HG03025 (cell line): ENCODE measurements around the gene FRAS1.
"Not testable (repeated sequence)": the region's sequence is repeated elsewhere in the genome, so short reads cannot be mapped to it uniquely, and the experiment has no call there.

Source experiments
- ATAC-seq: cut with Tn5 transposase; IDR thresholded peaks from one replicate; pipeline ENCODE4 v1.9.1; 2021; ENCODE audit warnings: mild to moderate bottlenecking, moderate library complexity; ENCODE audit not compliant: unreplicated experiment, low FRiP score

Gene FRAS1

GRCh38 chr4:78156520-78156919 is 99.4 kb downstream of the FRAS1 start:
- no peak for ATAC-seq

- no peak for ATAC-seq
Observed at GRCh38 chr4:78162342-78162741, 105.2 kb downstream of the FRAS1 start.

GRCh38 chr4:78162821-78163220 is 105.7 kb downstream of the FRAS1 start:
- no peak for ATAC-seq

- ATAC-seq: no peak
Observed at GRCh38 chr4:78165758-78166157, 108.6 kb downstream of the FRAS1 start.

- no peak for ATAC-seq
Observed at GRCh38 chr4:78166622-78167021, 109.5 kb downstream of the FRAS1 start.

GRCh38 chr4:78167510-78167909 is 110.4 kb downstream of the FRAS1 start:
- ATAC-seq: no peak

- ATAC-seq: no peak
Observed at GRCh38 chr4:78168029-78168428, 110.9 kb downstream of the FRAS1 start.

- no peak for ATAC-seq
Observed at GRCh38 chr4:78169728-78170127, 112.6 kb downstream of the FRAS1 start.

- no peak for ATAC-seq
Observed at GRCh38 chr4:78171482-78171881, 114.4 kb downstream of the FRAS1 start.

GRCh38 chr4:78174891-78175290 is 117.8 kb downstream of the FRAS1 start:
- ATAC-seq: no peak

- ATAC-seq: no peak
Observed at GRCh38 chr4:78179196-78179595, 122.1 kb downstream of the FRAS1 start.

GRCh38 chr4:78181681-78182234 is 124.6 kb downstream of the FRAS1 start:
- not testable (repeated sequence) for ATAC-seq

GRCh38 chr4:78184584-78184983 is 127.5 kb downstream of the FRAS1 start:
- ATAC-seq: no peak

- no peak for ATAC-seq
Observed at GRCh38 chr4:78185117-78185516, 128.0 kb downstream of the FRAS1 start.

GRCh38 chr4:78186597-78187543 is 129.7 kb downstream of the FRAS1 start:
- no peak for ATAC-seq

- no peak for ATAC-seq
Observed at GRCh38 chr4:78190068-78190467, 132.9 kb downstream of the FRAS1 start.

GRCh38 chr4:78190595-78190994 is 133.5 kb downstream of the FRAS1 start:
- no peak for ATAC-seq

GRCh38 chr4:78197947-78198346 is 140.8 kb downstream of the FRAS1 start:
- no peak for ATAC-seq

GRCh38 chr4:78199984-78200383 is 142.9 kb downstream of the FRAS1 start:
- no peak for ATAC-seq

- ATAC-seq: no peak
Observed at GRCh38 chr4:78200949-78201348, 143.8 kb downstream of the FRAS1 start.

GRCh38 chr4:78204176-78204575 is 147.1 kb downstream of the FRAS1 start:
- ATAC-seq: no peak

- ATAC-seq: no peak
Observed at GRCh38 chr4:78205591-78205990, 148.5 kb downstream of the FRAS1 start.
